Body of pancreas (tissue), 4 donors: ENCODE measurements around the gene SOHLH1. TPM values are rescaled to one million over a fixed set of nuclear protein-coding genes. Genes with fewer than 3 reads are reported as not detected.

Experiments used
- ATAC-seq: fragments of 150-250 bp; one replicate; pipeline ENCODE4 v1.9.1; 2016
- DNase-seq, 4 donors: peaks; one replicate each; pipeline ENCODE4 v3.0.0-alpha.2; 2019
- H3K27ac ChIP-seq, 4 donors: fragments of 200-600 bp; sonication (generic); 1 replicate in 3 of 4; 2 replicates in 1 of 4; pipeline versions ENCODE4 v1.5.1 to v1.6.1; 2016 to 2019; ENCODE audit warnings: mild to moderate bottlenecking in 1 of 4, mixed read lengths in 1 of 4, moderate library complexity in 1 of 4
- H3K27me3 ChIP-seq, 2 donors: fragments of 200-600 bp; sonication (generic); one replicate each; pipeline ENCODE4 v1.6.0; 2016; ENCODE audit warnings: mild to moderate bottlenecking in 1 of 2
- H3K36me3 ChIP-seq, 2 donors: fragments of 200-600 bp; sonication (generic); replicated peaks in 1 of 2; 2 replicates each; pipeline ENCODE4 v1.5.1; 2016; ENCODE audit warnings: low read depth in 2 of 2; ENCODE audit not compliant: insufficient read depth in 1 of 2
- H3K4me1 ChIP-seq: fragments of 200-600 bp; sonication (generic); one replicate; pipeline ENCODE4 v1.6.0; 2016
- H3K4me3 ChIP-seq, 2 donors: fragments of 200-600 bp; sonication (generic); 1 replicate in 1 of 2; 2 replicates in 1 of 2; pipeline ENCODE4 v1.5.1; 2016 to 2019
- H3K9me3 ChIP-seq, 3 donors: fragments of 200-600 bp; sonication (generic); 1 replicate in 2 of 3; 2 replicates in 1 of 3; pipeline ENCODE4 v1.5.1; 2016
- POLR2A ChIP-seq, 3 donors: fragments of 450-650 bp; IDR thresholded peaks; one replicate each; pipeline ENCODE4 v1.6.1; 2016; ENCODE audit warnings: antibody characterized with exemption in 3 of 3, mild to moderate bottlenecking in 2 of 3
- WGBS, 2 donors: methylation state at CpG; one replicate each; pipeline ENCODE4 v1.1.5; 2017; 5-methylcytosine and 5-hydroxymethylcytosine counted together
- intact Hi-C: fragments of 100-400 bp; cut with DNase I; formaldehyde crosslinking; loops from one replicate; pipeline ENCODE4 v1.15.1; 2023
- total RNA-seq, 2 donors: library from RNA; depleted of rRNA; stranded (reverse); fragments of >200 nt; gene quantifications; one replicate each; pipeline ENCODE4 v1.1.0, GENCODE V29; 2016
- TF ChIP-seq, protein P1 (sequence below), 7 experiments: fragments of 450-650 bp in 4 of 7; fragments of 200-600 bp in 3 of 7; sonication (generic) in 3 of 7; IDR thresholded peaks; one replicate each; pipeline ENCODE4 v1.5.1; 2016 to 2019; ENCODE audit warnings: antibody characterized with exemption in 7 of 7

Gene SOHLH1
- total RNA-seq, 2 donors from 2014 or later, result not detected

DNA sequence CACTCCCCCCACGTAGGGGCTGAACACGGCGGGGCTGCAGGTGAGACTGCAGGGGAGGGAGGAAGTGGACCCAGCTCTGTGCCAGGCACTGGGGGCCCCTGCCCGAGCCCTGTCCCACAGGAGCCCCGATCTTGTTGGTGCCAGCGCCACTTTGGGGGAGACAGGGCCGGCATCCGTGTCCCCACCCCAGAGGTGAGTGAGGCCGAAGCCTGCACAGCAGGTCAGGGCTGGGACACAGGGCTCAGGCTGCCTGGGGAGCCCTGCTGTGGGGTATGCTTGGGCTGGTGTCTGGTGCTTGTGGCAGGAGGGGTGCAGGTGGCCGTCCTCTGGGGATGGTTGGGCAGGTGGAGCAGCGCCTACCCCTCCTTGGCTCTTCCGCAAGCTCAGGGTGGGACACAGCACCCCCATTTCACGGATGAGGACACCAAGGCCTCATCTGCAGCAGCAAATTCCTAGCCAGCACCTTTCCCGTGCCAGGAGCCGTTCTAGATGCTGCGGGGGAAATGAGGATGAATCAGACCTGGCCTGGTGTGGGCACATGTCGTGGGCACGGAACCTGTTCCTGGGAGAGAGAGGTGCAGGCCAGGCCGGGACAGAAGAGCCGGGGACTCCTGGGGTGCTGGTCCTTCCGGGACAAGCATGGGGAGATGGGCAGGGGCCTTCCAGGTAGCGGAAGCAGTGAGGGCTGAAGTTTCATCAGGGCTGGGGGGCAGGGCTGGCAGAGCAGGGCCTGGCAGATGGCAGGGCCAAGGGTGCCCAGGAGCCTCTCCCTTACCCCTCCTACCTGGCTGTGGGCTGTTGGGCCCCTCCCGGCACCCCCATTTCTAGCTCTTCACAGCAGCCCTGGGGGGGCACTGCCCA, 37.9 kb upstream of the SOHLH1 start:
- intact Hi-C loops, result no loop called here
- Histone ChIP-seq H3K9me3 (no peaks in the 10 kb centered on the region), H3K36me3 (no peaks in the 10 kb centered on the region), H3K4me1 (no peaks in the 10 kb centered on the region), H3K4me3 (no peak overlapping the region), H3K27ac (no peak overlapping the region), H3K27me3 (no peaks in the 10 kb centered on the region)
- no peak for TF ChIP-seq POLR2A (IDR thresholded peaks at IDR 0.05)
- TF ChIP-seq, protein P1, sequence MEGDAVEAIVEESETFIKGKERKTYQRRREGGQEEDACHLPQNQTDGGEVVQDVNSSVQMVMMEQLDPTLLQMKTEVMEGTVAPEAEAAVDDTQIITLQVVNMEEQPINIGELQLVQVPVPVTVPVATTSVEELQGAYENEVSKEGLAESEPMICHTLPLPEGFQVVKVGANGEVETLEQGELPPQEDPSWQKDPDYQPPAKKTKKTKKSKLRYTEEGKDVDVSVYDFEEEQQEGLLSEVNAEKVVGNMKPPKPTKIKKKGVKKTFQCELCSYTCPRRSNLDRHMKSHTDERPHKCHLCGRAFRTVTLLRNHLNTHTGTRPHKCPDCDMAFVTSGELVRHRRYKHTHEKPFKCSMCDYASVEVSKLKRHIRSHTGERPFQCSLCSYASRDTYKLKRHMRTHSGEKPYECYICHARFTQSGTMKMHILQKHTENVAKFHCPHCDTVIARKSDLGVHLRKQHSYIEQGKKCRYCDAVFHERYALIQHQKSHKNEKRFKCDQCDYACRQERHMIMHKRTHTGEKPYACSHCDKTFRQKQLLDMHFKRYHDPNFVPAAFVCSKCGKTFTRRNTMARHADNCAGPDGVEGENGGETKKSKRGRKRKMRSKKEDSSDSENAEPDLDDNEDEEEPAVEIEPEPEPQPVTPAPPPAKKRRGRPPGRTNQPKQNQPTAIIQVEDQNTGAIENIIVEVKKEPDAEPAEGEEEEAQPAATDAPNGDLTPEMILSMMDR (IDR thresholded peaks at IDR 0.05), result no peak
- WGBS, 2 donors, result 32 to 43% methylated on average over 8 to 23 of the region's 23 CpGs
- no peak for DNase-seq
- ATAC-seq, result no peak

DNA sequence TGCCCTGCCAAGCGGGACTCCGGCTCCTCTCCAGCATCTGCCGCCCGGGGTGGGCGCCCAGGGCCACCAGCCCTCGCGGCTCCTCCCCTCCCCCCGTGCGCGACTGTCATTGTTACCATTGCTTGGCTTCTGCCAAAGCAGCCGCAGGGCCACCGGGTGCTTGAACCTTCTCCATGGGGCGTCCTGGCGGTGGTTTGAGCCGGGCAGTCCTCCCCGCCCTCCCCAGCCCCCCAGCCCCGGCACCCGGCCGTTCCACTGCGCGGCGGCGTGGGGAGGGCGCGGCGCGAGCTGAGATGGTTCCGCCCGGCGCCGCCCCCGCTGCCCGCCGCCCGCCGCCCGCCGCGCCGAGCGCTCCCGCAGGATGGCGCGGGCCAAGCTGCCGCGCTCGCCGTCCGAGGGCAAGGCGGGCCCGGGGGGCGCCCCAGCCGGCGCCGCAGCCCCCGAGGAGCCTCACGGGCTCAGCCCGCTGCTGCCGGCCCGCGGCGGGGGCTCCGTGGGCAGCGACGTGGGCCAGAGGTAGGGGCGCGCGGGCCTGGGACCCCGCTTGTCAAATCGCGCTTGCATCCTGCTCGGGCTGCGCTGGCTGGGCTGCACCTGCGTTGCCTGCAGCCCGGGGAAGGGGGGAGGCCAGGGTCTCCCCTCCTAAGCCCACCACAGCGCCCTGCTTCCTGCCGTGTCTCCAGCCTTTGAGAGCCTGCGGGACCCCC, 37.1 kb upstream of the SOHLH1 start:
- Histone ChIP-seq H3K27me3 (no peaks in the 10 kb centered on the region), H3K27ac (no peak overlapping the region), H3K4me3 (no peak overlapping the region), H3K9me3 (no peaks in the 10 kb centered on the region), H3K4me1 (no peaks in the 10 kb centered on the region), H3K36me3 (no peaks in the 10 kb centered on the region)
- TF ChIP-seq POLR2A (IDR thresholded peaks at IDR 0.05), result no peak
- TF ChIP-seq, protein P1 (IDR thresholded peaks at IDR 0.05), result no peak
- WGBS, 2 donors, result 0 to 4% methylated on average over 1 to 33 of the region's 78 CpGs
- intact Hi-C loops, result no loop called here
- DNase-seq, result no peak
- ATAC-seq, result no peak

DNA sequence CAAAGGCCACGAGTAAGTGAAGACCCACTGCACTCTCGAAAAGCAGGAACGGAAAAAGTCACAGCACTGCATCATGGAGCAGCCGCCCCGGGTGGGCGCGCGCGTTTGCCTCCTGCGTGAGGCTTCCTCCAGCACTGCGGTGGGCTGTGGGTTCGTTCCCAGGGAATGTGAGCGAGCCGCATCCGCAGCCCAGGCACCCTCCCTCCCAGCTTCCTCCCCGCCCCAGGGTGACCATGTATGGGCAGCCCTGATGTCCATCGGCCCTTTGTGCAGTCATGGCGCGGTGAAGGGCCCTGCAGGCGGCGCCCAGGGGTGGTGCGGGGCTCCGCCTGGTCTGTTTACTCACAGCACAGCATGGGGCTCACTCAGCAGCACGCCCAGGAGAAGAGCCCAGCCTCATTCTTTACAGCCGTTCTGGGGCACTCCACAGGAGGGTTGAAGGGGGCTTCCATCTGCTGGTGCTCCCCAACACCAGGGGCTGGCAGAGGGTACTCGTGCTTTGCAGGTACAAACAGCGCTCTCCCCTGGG, 35.4 kb upstream of the SOHLH1 start:
- no peaks in the 10 kb centered on the region for H3K27me3 ChIP-seq
- 71 to 79% methylated on average over 13 to 27 of the region's 27 CpGs for WGBS, 2 donors
- DNase-seq (no peak), ATAC-seq (no peak)
- H3K4me3 ChIP-seq, result no peak overlapping the region
- no peaks in the 10 kb centered on the region for H3K4me1 ChIP-seq
- intact Hi-C loops, result no loop called here
- no peak overlapping the region for H3K27ac ChIP-seq
- no peaks in the 10 kb centered on the region for H3K36me3 ChIP-seq
- no peaks in the 10 kb centered on the region for H3K9me3 ChIP-seq
- TF ChIP-seq, protein P1 (IDR thresholded peaks at IDR 0.05), result no peak
- TF ChIP-seq POLR2A (IDR thresholded peaks at IDR 0.05), result no peak

DNA sequence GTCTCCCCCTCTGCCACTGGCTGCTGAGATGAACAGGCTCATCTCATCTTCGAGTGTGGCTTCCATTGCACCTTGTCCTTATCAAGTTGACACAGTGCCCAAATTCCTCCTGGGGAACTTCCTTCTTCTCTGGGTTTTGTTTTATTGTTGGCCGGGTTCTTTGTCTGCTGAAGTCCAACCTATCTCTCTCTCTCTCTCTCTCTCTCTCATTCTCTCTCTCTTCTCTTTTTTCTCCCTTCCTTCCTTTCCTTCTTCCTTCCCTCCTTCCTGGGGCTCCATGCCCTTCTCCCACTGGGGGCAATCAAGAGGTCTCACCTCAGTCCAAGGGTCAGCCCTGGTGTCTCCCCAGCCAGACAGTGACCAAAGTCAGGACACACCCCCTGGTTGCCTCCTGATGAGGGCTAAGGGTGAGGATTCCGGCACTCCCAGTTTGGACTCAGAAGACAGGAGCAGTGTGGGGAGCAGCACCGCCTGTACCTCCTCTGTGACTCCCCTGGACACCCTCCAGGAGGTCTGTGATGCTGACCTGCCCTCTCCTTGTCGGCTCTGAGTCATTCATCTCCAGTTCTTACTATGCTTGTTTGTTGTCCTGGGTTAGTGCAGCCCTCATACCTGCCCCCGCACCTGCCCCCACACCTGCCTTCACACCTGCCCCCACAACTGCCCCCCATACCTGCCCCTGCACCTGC, 33.4 kb upstream of the SOHLH1 start:
- H3K36me3 ChIP-seq, result no peaks in the 10 kb centered on the region
- TF ChIP-seq POLR2A (IDR thresholded peaks at IDR 0.05), result no peak
- TF ChIP-seq, protein P1 (IDR thresholded peaks at IDR 0.05), result no peak

More for the DNA sequence above, 33.4 kb upstream of the SOHLH1 start:
- DNase-seq, result no peak
- 38 to 47% methylated on average over 4 to 6 of the region's 6 CpGs for WGBS, 2 donors
- H3K27ac ChIP-seq, result no peak overlapping the region
- H3K27me3 ChIP-seq, result no peaks in the 10 kb centered on the region
- H3K4me3 ChIP-seq, result no peak overlapping the region
- no peaks in the 10 kb centered on the region for H3K9me3 ChIP-seq
- no peaks in the 10 kb centered on the region for H3K4me1 ChIP-seq
- intact Hi-C loops, result no loop called here
- ATAC-seq, result no peak
